Stimulated activated CD4-positive, alpha-beta T cell treated with anti-CD3 and anti-CD28 coated beads, TNF-alpha, amount 100 ng/mL, for 48 hours (primary cell): ENCODE results near the gene FBF1.
"Not testable (repeated sequence)": the region's sequence is repeated elsewhere in the genome, so short reads cannot be mapped to it uniquely, and the experiment has no call there.

Experiments used
- DNase-seq, 3 donors: peaks; one replicate each; pipeline ENCODE4 v3.0.0-alpha.2; 2020; ENCODE audit warnings: low read depth in 3 of 3

The FBF1 gene

GRCh38 chr17:75875182-75875939 lies 65.5 kb downstream of the FBF1 start:
- no peak for DNase-seq

- no peak for DNase-seq
These were observed 66.3 kb downstream of the FBF1 start for GRCh38 chr17:75874323-75875181.

GRCh38 chr17:75873587-75874322 lies 67.1 kb downstream of the FBF1 start:
- no peak for DNase-seq

GRCh38 chr17:75872434-75873351 lies 68.1 kb downstream of the FBF1 start:
- DNase-seq: no peak

GRCh38 chr17:75870228-75870627 lies 70.6 kb downstream of the FBF1 start:
- not testable (repeated sequence) for DNase-seq

GRCh38 chr17:75869282-75870141 lies 71.3 kb downstream of the FBF1 start:
- no peak for DNase-seq

- DNase-seq: not testable (repeated sequence)
These were observed 72.0 kb downstream of the FBF1 start for GRCh38 chr17:75868730-75869281.

- not testable (repeated sequence) for DNase-seq
These were observed 75.2 kb downstream of the FBF1 start for GRCh38 chr17:75865404-75866188.

- DNase-seq: not testable (repeated sequence)
These were observed 76.0 kb downstream of the FBF1 start for GRCh38 chr17:75864887-75865286.

GRCh38 chr17:75864448-75864871 lies 76.4 kb downstream of the FBF1 start:
- DNase-seq: no peak

- no peak for DNase-seq
These were observed 78.9 kb downstream of the FBF1 start for GRCh38 chr17:75861927-75862317.
